Ramos (cell line): ENCODE data around the gene FHL1.
"Not testable (repeated sequence)": the region's sequence is repeated elsewhere in the genome, so short reads cannot be mapped to it uniquely, and the experiment has no call there.

Experiments used
- in situ Hi-C: fragments of 300-500 bp; cut with MboI; formaldehyde crosslinking; loops from one replicate; pipeline ENCODE4 v1.14.3; 2022; ENCODE audit warnings: low sequenced_read_pairs; ENCODE audit not compliant: unreplicated experiment

FHL1 gene

GRCh38 chrX:136147315-136147901 lies at the start of gene FHL1:
FHL1 (plus strand) TSS chrX:136147533.
- in situ Hi-C loops, result no loop called here

- in situ Hi-C loops, result no loop called here
Measured at GRCh38 chrX:136097871-136098805, 49.2 kb upstream of the FHL1 start.

DNA sequence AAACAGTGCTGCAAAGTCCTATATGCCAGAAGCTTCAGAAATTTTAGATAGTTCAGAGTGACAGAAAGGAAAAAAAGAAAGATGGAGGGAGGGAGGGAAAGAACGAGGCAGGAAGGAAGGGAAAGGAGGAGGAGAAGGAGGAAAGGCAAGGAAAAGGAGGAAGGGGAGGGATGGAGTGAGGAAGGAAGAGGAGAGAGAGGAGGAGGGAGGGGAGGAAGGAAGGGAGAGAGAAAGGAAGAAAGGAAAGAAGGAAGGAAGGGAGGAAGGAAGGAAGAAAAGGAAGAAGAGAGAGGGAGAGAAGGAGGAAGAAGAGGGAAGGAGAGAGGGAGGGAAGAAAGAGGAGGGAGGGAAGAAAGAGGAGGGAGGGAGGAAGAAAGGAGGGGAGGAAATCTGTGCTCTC lies 42.4 kb upstream of the FHL1 start:
- in situ Hi-C loops, result no loop called here

- in situ Hi-C loops, result no loop called here
Measured at GRCh38 chrX:136106920-136107528, 40.3 kb upstream of the FHL1 start.

GRCh38 chrX:136108905-136109304 lies 38.4 kb upstream of the FHL1 start:
- in situ Hi-C loops, result not testable (repeated sequence)

DNA sequence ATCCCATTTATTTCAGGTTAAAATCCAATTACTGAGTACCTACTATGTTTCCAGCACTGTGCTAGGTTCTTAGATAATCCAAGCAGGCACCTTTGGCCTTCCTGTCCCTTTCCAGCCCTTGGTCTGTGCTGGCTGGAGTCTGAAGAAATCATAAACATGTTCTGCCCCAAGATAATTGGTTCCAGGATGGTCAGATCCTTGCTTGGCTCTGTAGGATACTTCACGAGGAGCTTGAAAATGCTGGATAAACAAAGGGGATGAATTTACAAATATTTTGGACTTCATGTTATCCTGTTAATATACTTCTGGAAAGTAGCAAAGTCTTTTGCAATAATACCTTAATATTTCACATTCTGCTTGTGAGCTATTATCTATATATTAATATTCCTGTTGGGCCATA lies 35.0 kb upstream of the FHL1 start:
- in situ Hi-C loops, result no loop called here

GRCh38 chrX:136112778-136113177 lies 34.6 kb upstream of the FHL1 start:
- in situ Hi-C loops, result no loop called here

DNA sequence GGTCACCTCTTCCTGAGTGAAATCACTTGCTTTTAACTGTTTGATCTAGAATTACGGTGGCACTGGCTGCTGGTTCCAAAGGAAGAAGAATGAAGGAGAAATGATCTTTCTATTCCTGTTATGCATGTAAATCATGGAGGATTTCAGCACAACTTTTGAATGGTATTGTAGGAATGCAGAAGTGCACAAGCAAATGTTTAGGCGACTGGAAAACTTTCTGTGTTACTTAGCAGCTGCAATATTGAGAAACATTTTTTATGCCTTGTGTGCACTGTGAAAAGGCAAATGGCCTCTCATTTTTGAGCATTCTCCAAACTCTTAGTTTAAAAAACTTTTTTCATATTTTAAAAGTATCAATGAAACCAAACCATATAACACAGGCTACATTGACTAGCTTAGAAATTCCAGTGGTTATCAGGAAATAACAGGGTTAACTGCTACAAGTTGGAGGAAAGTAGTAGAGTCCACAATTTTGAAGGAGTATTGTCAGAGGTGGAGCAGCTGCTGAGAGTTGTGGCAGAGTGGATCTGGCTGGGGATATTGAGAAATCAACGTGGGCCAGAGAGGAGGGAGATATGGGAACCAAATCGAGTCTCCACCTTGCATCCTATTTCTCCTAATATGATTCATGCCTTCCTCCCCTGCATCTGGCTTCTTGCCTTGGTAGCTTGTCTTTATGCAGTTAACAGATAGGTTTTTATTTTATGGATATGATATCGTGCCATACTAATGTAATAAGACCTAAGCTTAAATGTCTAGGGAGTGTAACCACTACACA lies 32.0 kb upstream of the FHL1 start:
- in situ Hi-C loops, result no loop called here

GRCh38 chrX:136115904-136116297 lies 31.4 kb upstream of the FHL1 start:
- in situ Hi-C loops, result no loop called here

DNA sequence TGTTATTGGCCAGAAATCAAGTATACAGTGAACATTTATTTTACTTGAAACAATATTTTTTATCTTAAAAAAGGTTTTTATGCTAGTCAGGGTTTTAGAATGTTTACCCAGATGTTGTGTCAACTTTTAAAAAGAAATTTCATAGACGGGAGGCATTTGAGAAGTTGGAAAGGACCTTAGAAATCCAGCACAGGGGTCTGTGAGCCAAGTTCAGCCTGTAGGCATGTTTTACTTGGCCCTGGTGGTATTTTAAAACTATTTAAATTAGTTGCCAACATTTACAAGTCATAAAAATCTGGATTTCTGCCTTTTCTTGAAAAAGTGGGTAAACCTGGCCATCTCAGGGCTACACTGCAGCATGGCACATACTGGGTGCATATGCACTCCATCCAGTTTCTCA lies 25.5 kb upstream of the FHL1 start:
- in situ Hi-C loops, result no loop called here

- in situ Hi-C loops, result no loop called here
Measured at GRCh38 chrX:136122207-136122606, 25.1 kb upstream of the FHL1 start.

- in situ Hi-C loops, result no loop called here
Measured at GRCh38 chrX:136125106-136125505, 22.2 kb upstream of the FHL1 start.

DNA sequence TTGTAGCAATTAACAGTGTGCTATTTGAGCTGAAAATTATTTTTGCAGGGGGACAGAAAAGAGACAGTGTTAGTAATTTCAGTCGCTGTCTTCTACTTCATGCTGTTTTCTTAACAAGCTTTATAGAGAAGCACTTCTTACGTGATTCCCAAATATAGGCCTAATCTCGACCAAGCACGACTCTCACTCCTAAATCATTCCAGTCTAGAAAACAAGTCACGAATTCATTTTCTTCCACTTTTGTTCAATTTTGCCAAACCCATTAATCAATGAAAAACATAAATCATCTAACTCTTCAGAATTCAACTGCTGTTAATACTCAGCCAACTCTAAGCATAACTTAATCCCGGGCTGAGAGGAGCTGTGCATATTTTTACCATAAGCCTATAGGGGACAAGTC lies 21.0 kb upstream of the FHL1 start:
- in situ Hi-C loops, result no loop called here

GRCh38 chrX:136126872-136127406 lies 20.4 kb upstream of the FHL1 start:
- in situ Hi-C loops, result no loop called here

DNA sequence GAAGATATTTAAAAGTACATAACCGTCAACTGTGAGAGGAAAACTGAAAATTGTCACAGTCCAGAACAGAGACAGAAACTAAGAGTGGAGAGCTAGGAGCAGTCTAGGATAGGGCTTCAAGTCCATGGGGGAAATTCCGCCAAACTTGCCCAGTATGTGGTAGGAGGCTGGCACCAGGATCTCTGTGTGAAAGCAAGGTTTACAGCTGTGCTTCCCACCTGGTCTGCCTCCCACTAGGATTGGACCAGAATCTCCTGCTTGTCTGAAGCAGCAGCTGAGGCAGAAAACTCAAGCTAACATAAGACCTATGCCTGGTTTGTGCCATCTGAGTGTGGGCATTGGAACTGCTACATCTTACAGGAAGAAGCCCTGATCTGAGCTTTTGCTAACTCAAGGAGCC lies 18.6 kb upstream of the FHL1 start:
- in situ Hi-C loops, result no loop called here

GRCh38 chrX:136130931-136131833 lies 16.2 kb upstream of the FHL1 start:
- in situ Hi-C loops, result no loop called here

DNA sequence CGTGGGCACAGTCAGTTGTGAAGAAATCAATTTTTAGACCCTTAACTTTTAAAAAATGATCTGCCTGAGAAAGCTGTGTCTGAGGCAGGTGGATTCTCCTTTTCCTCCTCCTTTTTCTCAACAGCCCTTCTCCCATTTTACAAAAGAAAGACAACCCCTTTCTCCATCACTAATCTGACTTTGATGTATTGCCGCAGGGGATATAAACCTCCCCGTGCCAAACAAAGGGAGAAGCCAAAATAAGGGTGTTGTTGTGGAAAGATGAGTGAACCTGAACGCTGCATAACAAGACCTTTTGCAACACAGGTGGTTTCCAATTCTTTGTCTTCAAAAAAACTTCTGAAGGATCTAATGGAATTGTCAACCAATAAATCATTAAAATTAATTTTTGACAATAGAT lies 8.4 kb upstream of the FHL1 start:
- in situ Hi-C loops, result no loop called here

- in situ Hi-C loops, result no loop called here
Measured at GRCh38 chrX:136141569-136141968, 5.8 kb upstream of the FHL1 start.

DNA sequence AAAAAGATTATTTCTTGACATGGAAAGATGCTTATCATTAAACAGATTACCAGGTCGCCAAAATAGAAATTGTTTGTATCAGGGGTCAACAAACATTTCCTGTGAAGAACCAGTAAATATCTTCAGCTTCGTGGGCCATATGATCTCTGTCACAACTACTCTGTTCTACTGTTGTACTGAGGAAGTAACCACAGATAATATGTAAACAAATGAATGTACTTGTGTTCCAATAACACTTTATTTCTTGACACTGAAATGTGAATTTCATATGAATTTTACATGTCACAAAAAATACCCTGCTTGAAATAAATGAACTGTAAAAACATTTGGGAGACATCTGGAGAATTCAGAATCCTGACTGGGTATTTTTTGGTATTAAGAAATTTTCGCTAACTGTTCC lies 4.7 kb upstream of the FHL1 start:
- in situ Hi-C loops, result no loop called here
